HCT116 (cell line): ENCODE data around the gene SESN3.

Experiments used
- CTCF ChIP-seq, 3 experiments: fragments of 200-600 bp in 1 of 3; sonication (generic) in 1 of 3; IDR thresholded peaks in 2 of 3; conservative IDR thresholded peaks in 1 of 3; 2 replicates each; pipeline ENCODE4 v1.5.1; 2012 to 2017; ENCODE audit warnings: low read depth in 2 of 3, low read length in 2 of 3, antibody characterized with exemption in 1 of 3, borderline replicate concordance in 1 of 3, control low read depth in 1 of 3, mild to moderate bottlenecking in 1 of 3, mixed read lengths in 1 of 3, mixed run types in 1 of 3, moderate library complexity in 1 of 3; ENCODE audit not compliant: insufficient read depth in 1 of 3
- EGR1 ChIP-seq: IDR thresholded peaks from 2 replicates; pipeline ENCODE4 v1.6.1; 2012; ENCODE audit warnings: low read depth
- ELF1 ChIP-seq: IDR thresholded peaks from 2 replicates; pipeline ENCODE4 v1.6.1; 2012; ENCODE audit warnings: low read depth, borderline replicate concordance
- EZH2 ChIP-seq: fragments of 200-600 bp; sonication (generic); IDR thresholded peaks from 2 replicates; pipeline ENCODE4 v1.6.1; 2017; ENCODE audit warnings: antibody characterized with exemption, mixed run types
- MAX ChIP-seq: IDR thresholded peaks from 2 replicates; pipeline ENCODE4 v1.6.1; 2012
- POLR2A ChIP-seq: IDR thresholded peaks from 2 replicates; pipeline ENCODE4 v1.7.0; 2011; ENCODE audit warnings: borderline replicate concordance; ENCODE audit not compliant: insufficient read depth, insufficient read length; ENCODE audit errors: extremely low read depth
- POLR2AphosphoS5 ChIP-seq: IDR thresholded peaks from 2 replicates; pipeline ENCODE4 v1.6.1; 2011; ENCODE audit warnings: mild to moderate bottlenecking, low read depth, low read length, moderate library complexity
- REST ChIP-seq: IDR thresholded peaks from 2 replicates; pipeline ENCODE4 v1.6.1; 2012; ENCODE audit warnings: low read depth

GRCh38 chr11:95135155-95135554 lies 95.8 kb downstream of the SESN3 start:
- TF ChIP-seq CTCF (IDR thresholded peaks at IDR 0.05 in 2 of 3, conservative IDR thresholded peaks at IDR 0.05 in 1 of 3; ENCODE audit: borderline replicate concordance in 1 of 3, insufficient read depth in 1 of 3, low read depth in 2 of 3, low read length in 2 of 3), result no peak
- TF ChIP-seq MAX, result no peak
- no peak for TF ChIP-seq REST
- no peak for TF ChIP-seq POLR2A
- no peak for TF ChIP-seq EGR1
- no peak for TF ChIP-seq EZH2
- TF ChIP-seq POLR2AphosphoS5, result no peak
- no peak for TF ChIP-seq ELF1
